Measurements from ENCODE around the gene KRT15.
A peak's percentile ranks its signal among the peaks of the same experiment; 100 is the strongest.

KRT15 gene

GRCh38 chr17:41518789-41519449, at the start of gene KRT15:
Gene KRT15 (minus strand): TSS chr17:41518890. CDS start chr17:41518827, 63 bp downstream.
- no peak for DNase-seq

GRCh38 chr17:41567317-41567716, 48.6 kb upstream of the KRT15 start:
- DNase-seq = peak in 2 of 6 experiments; percentile 10 to 13

- DNase-seq = no peak
Observed at GRCh38 chr17:41565338-41565737, 46.6 kb upstream of the KRT15 start.

GRCh38 chr17:41563607-41564170, 45.0 kb upstream of the KRT15 start:
- DNase-seq = no peak

GRCh38 chr17:41561554-41561953, 42.9 kb upstream of the KRT15 start:
- no peak for DNase-seq

GRCh38 chr17:41559548-41559947, 40.9 kb upstream of the KRT15 start:
- DNase-seq = no peak

- no peak for DNase-seq
Observed at GRCh38 chr17:41556931-41557330, 38.2 kb upstream of the KRT15 start.

GRCh38 chr17:41556306-41556705, 37.6 kb upstream of the KRT15 start:
- DNase-seq = no peak

- no peak for DNase-seq
Observed at GRCh38 chr17:41555105-41555887, 36.6 kb upstream of the KRT15 start.

GRCh38 chr17:41553987-41554680, 35.4 kb upstream of the KRT15 start:
- DNase-seq = no peak

- no peak for DNase-seq
Observed at GRCh38 chr17:41553176-41553575, 34.5 kb upstream of the KRT15 start.

- DNase-seq = no peak
Observed at GRCh38 chr17:41552455-41552854, 33.8 kb upstream of the KRT15 start.

- no peak for DNase-seq
Observed at GRCh38 chr17:41551365-41551764, 32.7 kb upstream of the KRT15 start.

GRCh38 chr17:41549596-41550039, 30.9 kb upstream of the KRT15 start:
- no peak for DNase-seq

- DNase-seq = peak; percentile 63 to 86 (median 71)
Observed at GRCh38 chr17:41548844-41549595, 30.3 kb upstream of the KRT15 start.

GRCh38 chr17:41547921-41548843, 29.5 kb upstream of the KRT15 start:
- no peak for DNase-seq

- DNase-seq = no peak
Observed at GRCh38 chr17:41547378-41547841, 28.7 kb upstream of the KRT15 start.

GRCh38 chr17:41546819-41547218, 28.1 kb upstream of the KRT15 start:
- DNase-seq = no peak

GRCh38 chr17:41545829-41546410, 27.2 kb upstream of the KRT15 start:
- DNase-seq = no peak

GRCh38 chr17:41544935-41545334, 26.2 kb upstream of the KRT15 start:
- DNase-seq = no peak

- DNase-seq = no peak
Observed at GRCh38 chr17:41544491-41544892, 25.8 kb upstream of the KRT15 start.

All from stimulated activated naive CD4-positive, alpha-beta T cell (primary cell).